Spleen (tissue), 7 donors: Measurements from ENCODE around the gene TMEM92.

Experiments
- CTCF ChIP-seq, 11 experiments: fragments of 200-600 bp in 7 of 11; fragments of 450-650 bp in 4 of 11; sonication (generic) in 4 of 11; IDR thresholded peaks in 8 of 11; conservative IDR thresholded peaks in 3 of 11; 1 replicate in 7 of 11; 2 replicates in 4 of 11; pipeline versions ENCODE4 v1.4.0 to v1.8.0; 2016 to 2021; ENCODE audit warnings: antibody characterized with exemption in 11 of 11, inconsistent platforms in 4 of 11, mild to moderate bottlenecking in 1 of 11
- POLR2AphosphoS5 ChIP-seq, 3 donors: sonication (generic); formaldehyde crosslinking; IDR thresholded peaks; one replicate each; pipeline ENCODE4 v1.5.1; 2017; ENCODE audit warnings: antibody characterized with exemption in 3 of 3
- donor health status: DM: no; HTN: no; CAD: no; lungs with moderate emphysema.
- donor health status: DM: no; HTN: no; CAD: no.
- donor health status: DM: no; HTN: no; CAD: no.

DNA sequence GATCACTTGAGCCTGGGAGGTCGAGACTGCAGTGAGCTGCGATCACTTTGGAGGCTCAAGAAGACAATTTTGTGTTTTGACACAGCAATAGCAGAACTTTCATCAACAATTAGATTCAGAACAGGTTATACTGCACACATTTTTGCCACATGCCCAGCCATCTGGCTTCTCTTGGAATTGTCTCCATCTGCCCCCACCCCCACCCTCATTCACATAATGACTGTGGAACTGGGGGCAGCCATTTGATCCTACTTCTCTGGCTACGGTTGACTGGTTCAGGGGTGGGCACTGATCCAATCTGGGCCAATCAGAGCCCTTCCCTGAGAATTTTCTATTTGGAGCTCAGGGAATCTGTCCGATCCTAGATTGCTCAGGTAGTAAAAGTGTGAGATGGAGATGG is 14.0 kb downstream of the TMEM92 start:
- no peak for TF ChIP-seq CTCF (IDR thresholded peaks at IDR 0.05 in 8 of 11, conservative IDR thresholded peaks at IDR 0.05 in 3 of 11)
- TF ChIP-seq POLR2AphosphoS5 (IDR thresholded peaks at IDR 0.05): no peak
